ENCODE data around the gene ROR2.
"Not testable (repeated sequence)": the region's sequence is repeated elsewhere in the genome, so short reads cannot be mapped to it uniquely, and the experiment has no call there.

ROR2 gene

GRCh38 chr9:91522481-91522880 lies 427.5 kb downstream of the ROR2 start:
- intact Hi-C loops (cut with DNase I), result no loop called here
- no peak for DNase-seq

GRCh38 chr9:91519520-91520277 lies 430.3 kb downstream of the ROR2 start:
- no peak for DNase-seq
- intact Hi-C loops (cut with DNase I), result no loop called here

GRCh38 chr9:91518462-91518861 lies 431.6 kb downstream of the ROR2 start:
- DNase-seq, result no peak
- intact Hi-C loops (cut with DNase I), result no loop called here

- intact Hi-C loops (cut with DNase I), result no loop called here
Observed at GRCh38 chr9:91517801-91518200, 432.2 kb downstream of the ROR2 start.

GRCh38 chr9:91517332-91517731 lies 432.7 kb downstream of the ROR2 start:
- intact Hi-C loops (cut with DNase I), result not testable (repeated sequence)

More at GRCh38 chr9:91517801-91518200, 432.2 kb downstream of the ROR2 start:
- DNase-seq, result no peak

GRCh38 chr9:91516777-91517176 lies 433.3 kb downstream of the ROR2 start:
- intact Hi-C loops (cut with DNase I), result no loop called here

More at GRCh38 chr9:91517332-91517731, 432.7 kb downstream of the ROR2 start:
- not testable (repeated sequence) for DNase-seq

GRCh38 chr9:91516081-91516480 lies 433.9 kb downstream of the ROR2 start:
- intact Hi-C loops (cut with DNase I), result no loop called here
- no peak for DNase-seq

More at GRCh38 chr9:91516777-91517176, 433.3 kb downstream of the ROR2 start:
- no peak for DNase-seq

GRCh38 chr9:91515074-91515687 lies 434.8 kb downstream of the ROR2 start:
- DNase-seq, result peak in 9 of 10 donors; percentile 21 to 90 (median 35)
- intact Hi-C loops (cut with DNase I), result no loop called here
